VCaP (cell line): ENCODE results near the gene MSH5.
A peak's percentile ranks its signal among the peaks of the same experiment; 100 is the strongest.

ENCODE experiments used
- H3K27ac ChIP-seq: fragments of 450-650 bp; 2 replicates; pipeline ENCODE4 v1.5.1; 2017
- TF ChIP-seq, protein P1 (sequence below): fragments of 450-650 bp; conservative IDR thresholded peaks from 2 replicates; pipeline ENCODE4 v1.5.1; 2017; ENCODE audit warnings: mild to moderate bottlenecking, moderate library complexity

Gene MSH5

DNA sequence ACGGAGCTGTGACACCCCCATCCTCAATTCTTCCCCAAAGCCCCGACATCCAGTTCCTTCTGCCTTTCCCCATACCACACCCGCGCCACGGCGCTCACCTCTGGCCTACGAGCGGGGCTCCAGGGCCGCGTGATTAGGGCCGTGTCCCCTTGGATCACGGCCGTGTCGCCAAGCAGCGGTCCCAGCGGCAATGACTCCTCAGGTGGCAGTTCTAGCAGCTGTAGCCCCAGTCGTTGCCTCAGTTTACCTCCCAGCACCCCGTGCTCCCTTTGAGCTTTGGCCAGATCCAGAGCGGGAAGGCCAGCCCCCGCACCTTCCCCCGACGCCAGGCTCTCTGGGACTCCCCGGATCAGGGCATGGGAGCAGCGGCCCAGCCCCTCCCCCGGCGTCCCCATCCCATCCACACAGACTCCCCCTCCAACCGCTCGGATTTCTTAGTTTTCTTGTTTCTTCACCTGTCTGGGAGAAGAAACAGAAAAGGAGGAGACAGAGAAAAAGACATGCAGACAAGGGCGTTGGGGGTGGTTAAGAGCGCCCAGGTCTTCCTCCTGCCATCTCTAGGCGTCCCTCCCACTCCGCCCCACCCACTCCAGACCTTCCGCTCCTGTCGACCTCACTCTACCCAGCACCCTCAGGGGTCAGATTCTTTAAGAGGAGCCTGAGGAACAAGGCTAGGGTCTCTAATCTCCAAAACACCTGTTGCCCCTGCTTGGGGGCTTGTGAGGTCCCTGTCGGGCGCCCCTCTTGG, 10.9 kb upstream of the MSH5 start, which contains the start of gene DDAH2:
DDAH2 (minus strand) TSS at position 533 of the 748 bp plus-strand sequence; CDS start at position 395, 138 bp downstream.
- TF ChIP-seq, protein P1, sequence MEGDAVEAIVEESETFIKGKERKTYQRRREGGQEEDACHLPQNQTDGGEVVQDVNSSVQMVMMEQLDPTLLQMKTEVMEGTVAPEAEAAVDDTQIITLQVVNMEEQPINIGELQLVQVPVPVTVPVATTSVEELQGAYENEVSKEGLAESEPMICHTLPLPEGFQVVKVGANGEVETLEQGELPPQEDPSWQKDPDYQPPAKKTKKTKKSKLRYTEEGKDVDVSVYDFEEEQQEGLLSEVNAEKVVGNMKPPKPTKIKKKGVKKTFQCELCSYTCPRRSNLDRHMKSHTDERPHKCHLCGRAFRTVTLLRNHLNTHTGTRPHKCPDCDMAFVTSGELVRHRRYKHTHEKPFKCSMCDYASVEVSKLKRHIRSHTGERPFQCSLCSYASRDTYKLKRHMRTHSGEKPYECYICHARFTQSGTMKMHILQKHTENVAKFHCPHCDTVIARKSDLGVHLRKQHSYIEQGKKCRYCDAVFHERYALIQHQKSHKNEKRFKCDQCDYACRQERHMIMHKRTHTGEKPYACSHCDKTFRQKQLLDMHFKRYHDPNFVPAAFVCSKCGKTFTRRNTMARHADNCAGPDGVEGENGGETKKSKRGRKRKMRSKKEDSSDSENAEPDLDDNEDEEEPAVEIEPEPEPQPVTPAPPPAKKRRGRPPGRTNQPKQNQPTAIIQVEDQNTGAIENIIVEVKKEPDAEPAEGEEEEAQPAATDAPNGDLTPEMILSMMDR, result no peak
- H3K27ac ChIP-seq, result peak within 1 kb of the TSS; percentile 77

DNA sequence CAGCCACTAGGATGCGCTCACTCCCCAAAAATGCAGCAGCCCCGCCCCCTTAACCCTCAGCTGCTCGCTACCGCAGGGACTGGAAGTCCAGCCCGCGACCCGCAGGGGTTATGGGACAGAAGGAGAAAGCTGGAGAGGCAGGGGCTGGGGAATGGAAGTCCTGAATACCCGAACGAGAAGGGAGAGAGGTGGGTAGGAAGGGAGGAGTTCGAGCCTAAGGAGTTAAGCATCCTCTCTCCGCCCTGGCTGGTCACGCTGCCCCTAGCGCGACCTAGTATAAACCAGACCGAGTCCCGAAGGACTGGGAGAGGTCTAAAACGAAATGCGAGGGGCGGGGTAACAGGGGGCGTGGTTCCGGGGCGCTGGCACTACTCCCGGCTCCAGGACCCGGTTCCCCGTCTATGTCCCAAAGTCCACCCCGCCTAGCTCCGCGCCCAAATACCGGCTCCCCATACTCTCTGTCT, 10.3 kb upstream of the MSH5 start:
- H3K27ac ChIP-seq, result peak overlapping the region; percentile 77
- TF ChIP-seq, protein P1, result peak; percentile 77

GRCh38 chr6:31729979-31730630, 9.7 kb upstream of the MSH5 start:
- TF ChIP-seq, protein P1, result no peak
- H3K27ac ChIP-seq, result peak overlapping the region; percentile 77

- TF ChIP-seq, protein P1, result no peak
- H3K27ac ChIP-seq, result peak overlapping the region; percentile 77
Measured at GRCh38 chr6:31730631-31731086, 9.1 kb upstream of the MSH5 start.

- no peak overlapping the region for H3K27ac ChIP-seq
- TF ChIP-seq, protein P1, result no peak
Measured at GRCh38 chr6:31732029-31732428, 7.8 kb upstream of the MSH5 start.

GRCh38 chr6:31733734-31734133, 6.1 kb upstream of the MSH5 start:
- peak overlapping the region; percentile 99; the same call in 1 of the 2 replicates for H3K27ac ChIP-seq
- TF ChIP-seq, protein P1, result no peak

- TF ChIP-seq, protein P1, result no peak
- peak overlapping the region; percentile 99 for H3K27ac ChIP-seq
Measured at GRCh38 chr6:31734247-31734820, 5.5 kb upstream of the MSH5 start.
